GM20000 (cell line): Measurements from ENCODE around the gene NECAP2.

Source experiments
- DNase-seq: peaks from one replicate; pipeline ENCODE4 v3.0.0; 2012; ENCODE audit warnings: low spot score
- CTCF ChIP-seq: IDR thresholded peaks from 2 replicates; pipeline ENCODE4 v1.5.1; 2012; ENCODE audit warnings: mild to moderate bottlenecking, control low read depth; ENCODE audit errors: extremely low read depth, missing control alignments

The NECAP2 gene

GRCh38 chr1:16441282-16441665 lies 750 bp downstream of the NECAP2 start:
- TF ChIP-seq CTCF = no peak
- no peak for DNase-seq

- no peak for DNase-seq
- no peak for TF ChIP-seq CTCF
These were observed 1.7 kb downstream of the NECAP2 start for GRCh38 chr1:16442265-16442664.

GRCh38 chr1:16442941-16443340 lies 2.4 kb downstream of the NECAP2 start:
- DNase-seq = no peak
- no peak for TF ChIP-seq CTCF

- TF ChIP-seq CTCF = no peak
- DNase-seq = no peak
These were observed 3.6 kb downstream of the NECAP2 start for GRCh38 chr1:16443975-16444770.

GRCh38 chr1:16445052-16445451 lies 4.5 kb downstream of the NECAP2 start:
- TF ChIP-seq CTCF = no peak
- DNase-seq = no peak

- DNase-seq = no peak
- TF ChIP-seq CTCF = no peak
These were observed 5.6 kb downstream of the NECAP2 start for GRCh38 chr1:16446116-16446515.

- no peak for DNase-seq
- no peak for TF ChIP-seq CTCF
These were observed 7.1 kb downstream of the NECAP2 start for GRCh38 chr1:16447641-16448040.
